GM23338 (cell line): ENCODE measurements around the gene NEK2. TPM values are rescaled to one million over a fixed set of nuclear protein-coding genes. Genes with fewer than 3 reads are reported as not detected.

Experiments used
- ATAC-seq: fragments of 200-7000 bp; cut with Tn5 transposase; 3 replicates; pipeline ENCODE4 v1.9.1; 2020
- DNase-seq: peaks from one replicate; pipeline ENCODE4 v3.0.0-alpha.2; 2015; ENCODE audit warnings: low spot score
- H2AFZ ChIP-seq: fragments of 200-600 bp; sonication (generic); 2 replicates; pipeline ENCODE4 v1.8.0; 2016; ENCODE audit warnings: antibody characterized with exemption, mild to moderate bottlenecking, moderate library complexity
- H3F3A ChIP-seq: fragments of 200-600 bp; sonication (generic); replicated peaks from 2 replicates; pipeline ENCODE4 v1.8.0; 2017; ENCODE audit warnings: antibody characterized with exemption, mixed run types, low read depth
- H3K27ac ChIP-seq: fragments of 200-600 bp; sonication (generic); 2 replicates; pipeline ENCODE4 v1.6.1; 2016; ENCODE audit warnings: low read depth
- H3K27me3 ChIP-seq: fragments of 200-600 bp; sonication (generic); 2 replicates; pipeline ENCODE4 v1.8.0; 2016; ENCODE audit warnings: mild to moderate bottlenecking, mixed run types, moderate library complexity; ENCODE audit not compliant: insufficient read depth
- H3K36me3 ChIP-seq: fragments of 200-600 bp; sonication (generic); 2 replicates; pipeline ENCODE4 v1.8.0; 2016; ENCODE audit warnings: mild to moderate bottlenecking; ENCODE audit not compliant: insufficient read depth
- H3K4me1 ChIP-seq: fragments of 200-600 bp; sonication (generic); 2 replicates; pipeline ENCODE4 v1.8.0; 2016; ENCODE audit warnings: mild to moderate bottlenecking, moderate library complexity; ENCODE audit not compliant: insufficient read depth
- H3K4me2 ChIP-seq: fragments of 200-600 bp; sonication (generic); 2 replicates; pipeline ENCODE4 v1.7.1; 2017; ENCODE audit warnings: mixed run types
- H3K4me3 ChIP-seq: fragments of 200-600 bp; sonication (generic); 2 replicates; pipeline ENCODE4 v1.6.1; 2016; ENCODE audit warnings: mixed run types
- H3K79me2 ChIP-seq: fragments of 200-600 bp; sonication (generic); replicated peaks from 2 replicates; pipeline ENCODE4 v1.8.0; 2017; ENCODE audit warnings: mild to moderate bottlenecking; ENCODE audit not compliant: insufficient read depth
- H3K9me2 ChIP-seq: fragments of 200-600 bp; sonication (generic); 2 replicates; pipeline ENCODE4 v1.8.0; 2017; ENCODE audit not compliant: insufficient read depth
- H4K20me1 ChIP-seq: fragments of 200-600 bp; sonication (generic); replicated peaks from 2 replicates; pipeline ENCODE4 v1.8.0; 2017; ENCODE audit warnings: mild to moderate bottlenecking; ENCODE audit not compliant: insufficient read depth
- H3K27ac Mint-ChIP-seq: 2 replicates; pipeline ENCODE4 v1.8.0; 2020; ENCODE audit warnings: inconsistent platforms, mild to moderate bottlenecking, moderate library complexity, mixed read lengths
- H3K27me3 Mint-ChIP-seq: 3 replicates; pipeline ENCODE4 v1.8.0; 2022; ENCODE audit warnings: low read depth, mild to moderate bottlenecking, moderate library complexity, mixed read lengths, inconsistent platforms; ENCODE audit not compliant: insufficient read depth, poor library complexity
- H3K36me3 Mint-ChIP-seq: 3 replicates; pipeline ENCODE4 v1.8.0; 2021; ENCODE audit warnings: low read depth, mild to moderate bottlenecking, inconsistent platforms, moderate library complexity, mixed read lengths
- H3K4me1 Mint-ChIP-seq: 3 replicates; pipeline ENCODE4 v1.8.0; 2020; ENCODE audit warnings: mild to moderate bottlenecking, inconsistent platforms, mixed read lengths
- H3K4me3 Mint-ChIP-seq: 3 replicates; pipeline ENCODE4 v1.8.0; 2021; ENCODE audit warnings: moderate library complexity, mild to moderate bottlenecking, inconsistent platforms, mixed read lengths
- H3K9me3 Mint-ChIP-seq: 3 replicates; pipeline ENCODE4 v1.8.0; 2020; ENCODE audit warnings: moderate library complexity, mild to moderate bottlenecking, inconsistent platforms, mixed read lengths
- CREB1 ChIP-seq: fragments of 250-450 bp; sonication (Bioruptor Pico); IDR thresholded peaks from 2 replicates; pipeline ENCODE4 v1.5.0; 2020; ENCODE audit warnings: low read depth, mild to moderate bottlenecking, moderate library complexity
- EZH2 ChIP-seq: fragments of 200-600 bp; sonication (generic); IDR thresholded peaks from one replicate; pipeline ENCODE4 v1.8.0; 2017; ENCODE audit warnings: antibody characterized with exemption, mild to moderate bottlenecking, low read depth; ENCODE audit not compliant: unreplicated experiment
- EZH2phosphoT487 ChIP-seq: fragments of 200-600 bp; sonication (generic); IDR thresholded peaks from one replicate; pipeline ENCODE4 v1.8.1; 2018; ENCODE audit warnings: antibody characterized with exemption; ENCODE audit not compliant: unreplicated experiment
- JUNB ChIP-seq: IDR thresholded peaks from one replicate; pipeline ENCODE4 v1.6.1; 2016; ENCODE audit warnings: antibody characterized with exemption; ENCODE audit not compliant: unreplicated experiment
- NANOG ChIP-seq: IDR thresholded peaks from 2 replicates; pipeline ENCODE4 v1.6.1; 2016; ENCODE audit warnings: antibody characterized with exemption, borderline replicate concordance
- POLR2AphosphoS5 ChIP-seq: IDR thresholded peaks from 2 replicates; pipeline ENCODE4 v1.6.1; 2016; ENCODE audit warnings: antibody characterized with exemption, low read depth
- STAT1 ChIP-seq: IDR thresholded peaks from one replicate; pipeline ENCODE4 v1.6.1; 2016; ENCODE audit warnings: antibody characterized with exemption; ENCODE audit not compliant: unreplicated experiment
- ZNF114 ChIP-seq: fragments of 250-450 bp; sonication (Bioruptor Pico); IDR thresholded peaks from 2 replicates; pipeline ENCODE4 v1.5.0; 2020; ENCODE audit warnings: mild to moderate bottlenecking, moderate library complexity
- ZNF331 ChIP-seq: fragments of 250-450 bp; sonication (Bioruptor Pico); IDR thresholded peaks from 2 replicates; pipeline ENCODE4 v1.5.0; 2020; ENCODE audit warnings: low read depth, mild to moderate bottlenecking, moderate library complexity
- polyA plus RNA-seq: library from polyadenylated mRNA; unstranded; fragments of >200 nt; fragmentation: Nextera tagmentation; extraction: Ambion mirVana; gene quantifications from 2 replicates; pipeline ENCODE4 v1.2.1, GENCODE V29; 2016
- total RNA-seq: library from RNA; depleted of rRNA; stranded (reverse); fragments of >200 nt; shearing (Covaris generic); gene quantifications from 2 replicates; pipeline ENCODE4 v1.2.3, GENCODE V29; 2014
- TF ChIP-seq, protein P1 (sequence below): IDR thresholded peaks from 2 replicates; pipeline ENCODE4 v1.6.1; 2016; ENCODE audit warnings: antibody characterized with exemption
- TF ChIP-seq, protein P2 (sequence below): IDR thresholded peaks from one replicate; pipeline ENCODE4 v1.6.1; 2018; ENCODE audit warnings: antibody characterized with exemption; ENCODE audit not compliant: unreplicated experiment
- TF ChIP-seq, protein P3 (sequence below), 2 experiments: fragments of 200-600 bp in 1 of 2; sonication (generic) in 1 of 2; conservative IDR thresholded peaks; 2 replicates each; pipeline versions ENCODE4 v1.5.1 to v1.6.1; 2016 to 2017; ENCODE audit warnings: antibody characterized with exemption in 2 of 2, low read depth in 2 of 2, mild to moderate bottlenecking in 2 of 2, moderate library complexity in 1 of 2

NEK2 gene
- total and polyA plus RNA-seq, 2 experiments from 2014 or later: 17.0 to 24.9 TPM

- TF ChIP-seq, protein P1, sequence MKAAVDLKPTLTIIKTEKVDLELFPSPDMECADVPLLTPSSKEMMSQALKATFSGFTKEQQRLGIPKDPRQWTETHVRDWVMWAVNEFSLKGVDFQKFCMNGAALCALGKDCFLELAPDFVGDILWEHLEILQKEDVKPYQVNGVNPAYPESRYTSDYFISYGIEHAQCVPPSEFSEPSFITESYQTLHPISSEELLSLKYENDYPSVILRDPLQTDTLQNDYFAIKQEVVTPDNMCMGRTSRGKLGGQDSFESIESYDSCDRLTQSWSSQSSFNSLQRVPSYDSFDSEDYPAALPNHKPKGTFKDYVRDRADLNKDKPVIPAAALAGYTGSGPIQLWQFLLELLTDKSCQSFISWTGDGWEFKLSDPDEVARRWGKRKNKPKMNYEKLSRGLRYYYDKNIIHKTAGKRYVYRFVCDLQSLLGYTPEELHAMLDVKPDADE: no peak
- TF ChIP-seq POLR2AphosphoS5: no peak
- no peak for TF ChIP-seq CREB1 (CRISPR knock-in tag)
- TF ChIP-seq ZNF331 (CRISPR knock-in tag): no peak
- no peak for TF ChIP-seq ZNF114 (CRISPR knock-in tag)
- TF ChIP-seq, protein P2, sequence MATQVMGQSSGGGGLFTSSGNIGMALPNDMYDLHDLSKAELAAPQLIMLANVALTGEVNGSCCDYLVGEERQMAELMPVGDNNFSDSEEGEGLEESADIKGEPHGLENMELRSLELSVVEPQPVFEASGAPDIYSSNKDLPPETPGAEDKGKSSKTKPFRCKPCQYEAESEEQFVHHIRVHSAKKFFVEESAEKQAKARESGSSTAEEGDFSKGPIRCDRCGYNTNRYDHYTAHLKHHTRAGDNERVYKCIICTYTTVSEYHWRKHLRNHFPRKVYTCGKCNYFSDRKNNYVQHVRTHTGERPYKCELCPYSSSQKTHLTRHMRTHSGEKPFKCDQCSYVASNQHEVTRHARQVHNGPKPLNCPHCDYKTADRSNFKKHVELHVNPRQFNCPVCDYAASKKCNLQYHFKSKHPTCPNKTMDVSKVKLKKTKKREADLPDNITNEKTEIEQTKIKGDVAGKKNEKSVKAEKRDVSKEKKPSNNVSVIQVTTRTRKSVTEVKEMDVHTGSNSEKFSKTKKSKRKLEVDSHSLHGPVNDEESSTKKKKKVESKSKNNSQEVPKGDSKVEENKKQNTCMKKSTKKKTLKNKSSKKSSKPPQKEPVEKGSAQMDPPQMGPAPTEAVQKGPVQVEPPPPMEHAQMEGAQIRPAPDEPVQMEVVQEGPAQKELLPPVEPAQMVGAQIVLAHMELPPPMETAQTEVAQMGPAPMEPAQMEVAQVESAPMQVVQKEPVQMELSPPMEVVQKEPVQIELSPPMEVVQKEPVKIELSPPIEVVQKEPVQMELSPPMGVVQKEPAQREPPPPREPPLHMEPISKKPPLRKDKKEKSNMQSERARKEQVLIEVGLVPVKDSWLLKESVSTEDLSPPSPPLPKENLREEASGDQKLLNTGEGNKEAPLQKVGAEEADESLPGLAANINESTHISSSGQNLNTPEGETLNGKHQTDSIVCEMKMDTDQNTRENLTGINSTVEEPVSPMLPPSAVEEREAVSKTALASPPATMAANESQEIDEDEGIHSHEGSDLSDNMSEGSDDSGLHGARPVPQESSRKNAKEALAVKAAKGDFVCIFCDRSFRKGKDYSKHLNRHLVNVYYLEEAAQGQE: no peak
- TF ChIP-seq JUNB: no peak
Observed at GRCh38 chr1:211687462-211688215, 12.2 kb upstream of the NEK2 start (continued).

GRCh38 chr1:211685823-211686222, 10.4 kb upstream of the NEK2 start:
- no peaks in the 10 kb centered on the region for H3K79me2 ChIP-seq
- Mint-ChIP-seq H3K4me1 (peaks cover 3% of the 10 kb centered on the region; the same call in 2 of the 3 replicates), H3K27me3 (peaks cover 7% of the 10 kb centered on the region), H3K4me3 (no peak overlapping the region), H3K27ac (no peak overlapping the region), H3K36me3 (no peaks in the 10 kb centered on the region), H3K9me3 (no peaks in the 10 kb centered on the region)
- no peaks in the 10 kb centered on the region for H3K27me3 ChIP-seq
- H2AFZ ChIP-seq: no peak overlapping the region
- H3K9me2 ChIP-seq: no peaks in the 10 kb centered on the region
- DNase-seq: no peak
- no peak for ATAC-seq
- H3K4me2 ChIP-seq: no peak overlapping the region
- H3K4me3 ChIP-seq: no peak overlapping the region
- H3K4me1 ChIP-seq: no peaks in the 10 kb centered on the region
- H3F3A ChIP-seq: no peaks in the 10 kb centered on the region
- no peak overlapping the region for H3K27ac ChIP-seq
- H3K36me3 ChIP-seq: no peaks in the 10 kb centered on the region
- no peaks in the 10 kb centered on the region for H4K20me1 ChIP-seq
- TF ChIP-seq, protein P3, sequence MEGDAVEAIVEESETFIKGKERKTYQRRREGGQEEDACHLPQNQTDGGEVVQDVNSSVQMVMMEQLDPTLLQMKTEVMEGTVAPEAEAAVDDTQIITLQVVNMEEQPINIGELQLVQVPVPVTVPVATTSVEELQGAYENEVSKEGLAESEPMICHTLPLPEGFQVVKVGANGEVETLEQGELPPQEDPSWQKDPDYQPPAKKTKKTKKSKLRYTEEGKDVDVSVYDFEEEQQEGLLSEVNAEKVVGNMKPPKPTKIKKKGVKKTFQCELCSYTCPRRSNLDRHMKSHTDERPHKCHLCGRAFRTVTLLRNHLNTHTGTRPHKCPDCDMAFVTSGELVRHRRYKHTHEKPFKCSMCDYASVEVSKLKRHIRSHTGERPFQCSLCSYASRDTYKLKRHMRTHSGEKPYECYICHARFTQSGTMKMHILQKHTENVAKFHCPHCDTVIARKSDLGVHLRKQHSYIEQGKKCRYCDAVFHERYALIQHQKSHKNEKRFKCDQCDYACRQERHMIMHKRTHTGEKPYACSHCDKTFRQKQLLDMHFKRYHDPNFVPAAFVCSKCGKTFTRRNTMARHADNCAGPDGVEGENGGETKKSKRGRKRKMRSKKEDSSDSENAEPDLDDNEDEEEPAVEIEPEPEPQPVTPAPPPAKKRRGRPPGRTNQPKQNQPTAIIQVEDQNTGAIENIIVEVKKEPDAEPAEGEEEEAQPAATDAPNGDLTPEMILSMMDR (conservative IDR thresholded peaks at IDR 0.05; ENCODE audit: low read depth in 2 of 2): no peak
- TF ChIP-seq JUNB (no peak), CREB1 (CRISPR knock-in tag) (no peak), ZNF331 (CRISPR knock-in tag) (no peak), STAT1 (no peak), EZH2phosphoT487 (no peak), ZNF114 (CRISPR knock-in tag) (no peak), EZH2 (no peak), POLR2AphosphoS5 (no peak), NANOG (no peak)
- TF ChIP-seq, protein P1: no peak
